AG04450 (cell line): Measurements from ENCODE around the gene NTS. TPM values are rescaled to one million over a fixed set of nuclear protein-coding genes. Genes with fewer than 3 reads are reported as not detected.

Experiments
- CTCF ChIA-PET: fragments of 300-600, 350-600 bp; formaldehyde crosslinking; extraction: SDS; loops from one replicate; lab custom pipeline; 2022; ENCODE audit warnings: antibody characterized with exemption, inconsistent platforms; lab: Charles Lee
- POLR2A ChIA-PET: fragments of 350-600 bp; formaldehyde crosslinking; extraction: SDS; loops from one replicate; lab custom pipeline; 2021; ENCODE audit warnings: antibody characterized with exemption, inconsistent platforms; lab: Yijun Ruan, JAX
- DNase-seq: peaks from one replicate; pipeline ENCODE4 v3.0.0-alpha.2; 2011; ENCODE audit warnings: low read depth, low spot score
- H3K27ac ChIP-seq: one replicate; pipeline ENCODE4 v1.5.1; 2012; ENCODE audit warnings: low read depth, low read length, control low read depth
- H3K27me3 ChIP-seq: one replicate; pipeline ENCODE4 v1.6.0; 2012; ENCODE audit warnings: low read length; ENCODE audit not compliant: control insufficient read depth, insufficient read depth
- H3K4me3 ChIP-seq: 2 replicates; pipeline ENCODE4 v1.5.1; 2011; ENCODE audit warnings: mild to moderate bottlenecking, low read depth, low read length, control low read depth
- H3K9me3 ChIP-seq: 2 replicates; pipeline ENCODE4 v1.5.1; 2012; ENCODE audit warnings: low read length; ENCODE audit not compliant: control insufficient read depth, insufficient read depth
- CTCF ChIP-seq: IDR thresholded peaks from 2 replicates; pipeline ENCODE4 v1.5.1; 2011; ENCODE audit warnings: low read depth, low read length, control low read depth, inconsistent platforms
- polyA plus RNA-seq: library from polyadenylated mRNA; depleted of rRNA; stranded (reverse); fragments of >200 nt; gene quantifications from 2 replicates; pipeline ENCODE4 v1.2.3, GENCODE V29; 2011; rRNA removed

Gene NTS
- polyA plus RNA-seq, 1 experiment = 0.20 TPM

- no peak for DNase-seq
- Histone ChIP-seq H3K27ac (no peak overlapping the region), H3K4me3 (no peak overlapping the region), H3K9me3 (no peaks in the 10 kb centered on the region), H3K27me3 (no peaks in the 10 kb centered on the region)
- peak; percentile 62 for TF ChIP-seq CTCF
- CTCF ChIA-PET = interaction anchor here (0.7 to 2.2 kb wide), 28 partner anchors 10 to 1928 kb away, joined by 3 to 26 read pairs (median 4); no protein-coding TSS in a partner anchor
- POLR2A ChIA-PET = interaction anchor here (0.6 kb wide), 1 partner anchor 17 kb away, joined by 5 read pairs; no protein-coding TSS in a partner anchor
Observed at GRCh38 chr12:85920324-85920947, 46.3 kb downstream of the NTS start.

GRCh38 chr12:85923767-85924331, 49.8 kb downstream of the NTS start:
- H3K27me3 ChIP-seq = no peaks in the 10 kb centered on the region
- CTCF ChIA-PET = interaction anchor here (0.6 to 3.2 kb wide), 12 partner anchors 9 to 992 kb away, joined by 3 to 33 read pairs (median 3); no protein-coding TSS in a partner anchor
- no peak for DNase-seq
- no peak overlapping the region for H3K4me3 ChIP-seq
- H3K9me3 ChIP-seq = no peaks in the 10 kb centered on the region
- POLR2A ChIA-PET = no interaction called here
- peak; percentile 69 for TF ChIP-seq CTCF
- no peak overlapping the region for H3K27ac ChIP-seq

- TF ChIP-seq CTCF = no peak
- ChIA-PET CTCF (no interaction called here), POLR2A (no interaction called here)
- Histone ChIP-seq H3K27ac (no peak overlapping the region), H3K9me3 (no peaks in the 10 kb centered on the region), H3K4me3 (no peak overlapping the region), H3K27me3 (no peaks in the 10 kb centered on the region)
- no peak for DNase-seq
Observed at GRCh38 chr12:85927166-85927565, 53.1 kb downstream of the NTS start.

Other genes starting within 250 kb of the NTS start
- gene RASSF9, start 37.9 kb upstream of the NTS start, polyA plus RNA-seq = 0.06 and 0.16 TPM in 2 replicates